Stomach (tissue), 4 donors: ENCODE measurements around the gene TGM2.

Source experiments
- CTCF ChIP-seq, 7 experiments: fragments of 450-650 bp in 4 of 7; fragments of 200-600 bp in 3 of 7; sonication (generic) in 3 of 7; IDR thresholded peaks; one replicate each; pipeline ENCODE4 v1.5.1; 2016 to 2019; ENCODE audit warnings: antibody characterized with exemption in 7 of 7, control low read depth in 2 of 7, mild to moderate bottlenecking in 1 of 7
- POLR2A ChIP-seq, 4 donors: fragments of 450-650 bp; IDR thresholded peaks; one replicate each; pipeline ENCODE4 v1.6.1; 2016; ENCODE audit warnings: antibody characterized with exemption in 4 of 4, control low read depth in 2 of 4, mild to moderate bottlenecking in 1 of 4, moderate library complexity in 1 of 4

- TF ChIP-seq POLR2A (IDR thresholded peaks at IDR 0.05) (no peak), CTCF (IDR thresholded peaks at IDR 0.05) (no peak)
Measured at GRCh38 chr20:38108438-38108985, 56.6 kb downstream of the TGM2 start.
